ENCODE results near the gene ULBP2.

GRCh38 chr6:149931501-149931900 is 10.3 kb upstream of the ULBP2 start:
- TF ChIP-seq EZH2 (IDR thresholded peaks at IDR 0.05) (no peak), POLR2AphosphoS5 (IDR thresholded peaks at IDR 0.05; ENCODE audit: borderline replicate concordance, low read depth, low read length) (no peak)
